Neutrophil (primary cell): ENCODE results near the gene SCN8A.

ENCODE experiments used
- H3K27ac ChIP-seq: fragments of 200-600 bp; sonication (generic); 2 replicates; pipeline ENCODE4 v1.5.1; 2016; ENCODE audit warnings: mild to moderate bottlenecking, moderate library complexity
- H3K27me3 ChIP-seq: fragments of 200-600 bp; sonication (generic); 2 replicates; pipeline ENCODE4 v1.6.0; 2016; ENCODE audit warnings: mild to moderate bottlenecking
- H3K36me3 ChIP-seq: fragments of 200-600 bp; sonication (generic); 2 replicates; pipeline ENCODE4 v1.5.1; 2017
- H3K4me1 ChIP-seq, 2 experiments: fragments of 200-600 bp in 1 of 2; sonication (generic) in 1 of 2; 1 replicate in 1 of 2; 2 replicates in 1 of 2; pipeline versions ENCODE4 v1.5.1 to v1.6.1; 2013 to 2016; ENCODE audit warnings: low read depth in 1 of 2, low read length in 1 of 2, mild to moderate bottlenecking in 1 of 2, moderate library complexity in 1 of 2; ENCODE audit not compliant: control insufficient read depth in 1 of 2, insufficient read depth in 1 of 2
- H3K4me3 ChIP-seq, 2 experiments: fragments of 200-600 bp in 1 of 2; sonication (generic) in 1 of 2; 1 replicate in 1 of 2; 2 replicates in 1 of 2; pipeline ENCODE4 v1.5.1; 2013 to 2016; ENCODE audit warnings: low read depth in 1 of 2, low read length in 1 of 2, mild to moderate bottlenecking in 1 of 2, moderate library complexity in 1 of 2
- H3K9me3 ChIP-seq: fragments of 200-600 bp; sonication (generic); 2 replicates; pipeline ENCODE4 v1.5.1; 2016
- TF ChIP-seq, protein P1 (sequence below): fragments of 200-600 bp; sonication (generic); IDR thresholded peaks from 2 replicates; pipeline ENCODE4 v1.5.1; 2016; ENCODE audit warnings: antibody characterized with exemption

Gene SCN8A

DNA sequence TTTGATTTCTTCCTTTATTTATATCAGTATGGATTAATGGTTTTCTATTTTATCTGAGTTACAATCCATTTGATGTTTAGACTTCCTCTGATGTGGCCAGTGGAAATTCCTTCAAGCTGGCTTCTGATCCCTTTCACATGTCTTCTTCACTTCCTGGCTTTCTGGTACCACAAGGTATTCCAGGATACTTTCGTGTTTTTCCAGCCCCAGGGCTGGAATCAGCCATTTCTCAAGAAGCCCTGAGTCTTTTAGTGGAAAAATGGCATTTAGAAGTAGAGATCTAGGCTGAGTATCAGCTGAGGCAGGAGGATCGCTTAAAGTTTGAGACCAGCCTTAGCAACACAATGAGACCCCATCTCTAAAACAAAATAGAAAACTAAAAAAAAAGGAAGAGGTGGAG, 164.2 kb downstream of the SCN8A start:
- H3K27ac ChIP-seq = no peak overlapping the region

DNA sequence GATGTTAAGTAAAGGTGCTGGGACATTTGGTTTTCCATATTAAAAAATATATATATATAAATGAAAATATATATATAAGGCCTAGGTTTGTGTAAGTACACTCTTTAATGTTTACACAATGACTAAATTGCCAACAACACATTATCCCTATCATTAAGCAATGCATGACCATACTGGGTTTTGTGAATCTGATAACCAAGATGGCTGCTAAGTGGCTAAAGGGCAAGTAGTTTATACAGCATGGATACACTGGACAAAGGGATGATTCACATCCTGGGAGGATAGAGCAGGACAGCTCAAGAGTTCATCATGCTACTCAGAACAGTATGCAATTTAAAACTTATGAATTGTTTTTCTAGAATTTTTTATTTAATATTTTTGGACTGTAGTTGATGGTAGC, 168.1 kb downstream of the SCN8A start:
- Histone ChIP-seq H3K27me3 (no peaks in the 10 kb centered on the region), H3K36me3 (peaks cover 17% of the 10 kb centered on the region), H3K27ac (no peak overlapping the region), H3K9me3 (no peaks in the 10 kb centered on the region), H3K4me1 (no peaks in the 10 kb centered on the region), H3K4me3 (no peak overlapping the region)
- TF ChIP-seq, protein P1, sequence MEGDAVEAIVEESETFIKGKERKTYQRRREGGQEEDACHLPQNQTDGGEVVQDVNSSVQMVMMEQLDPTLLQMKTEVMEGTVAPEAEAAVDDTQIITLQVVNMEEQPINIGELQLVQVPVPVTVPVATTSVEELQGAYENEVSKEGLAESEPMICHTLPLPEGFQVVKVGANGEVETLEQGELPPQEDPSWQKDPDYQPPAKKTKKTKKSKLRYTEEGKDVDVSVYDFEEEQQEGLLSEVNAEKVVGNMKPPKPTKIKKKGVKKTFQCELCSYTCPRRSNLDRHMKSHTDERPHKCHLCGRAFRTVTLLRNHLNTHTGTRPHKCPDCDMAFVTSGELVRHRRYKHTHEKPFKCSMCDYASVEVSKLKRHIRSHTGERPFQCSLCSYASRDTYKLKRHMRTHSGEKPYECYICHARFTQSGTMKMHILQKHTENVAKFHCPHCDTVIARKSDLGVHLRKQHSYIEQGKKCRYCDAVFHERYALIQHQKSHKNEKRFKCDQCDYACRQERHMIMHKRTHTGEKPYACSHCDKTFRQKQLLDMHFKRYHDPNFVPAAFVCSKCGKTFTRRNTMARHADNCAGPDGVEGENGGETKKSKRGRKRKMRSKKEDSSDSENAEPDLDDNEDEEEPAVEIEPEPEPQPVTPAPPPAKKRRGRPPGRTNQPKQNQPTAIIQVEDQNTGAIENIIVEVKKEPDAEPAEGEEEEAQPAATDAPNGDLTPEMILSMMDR = no peak

More for the DNA sequence above, 164.2 kb downstream of the SCN8A start:
- peaks cover 20% of the 10 kb centered on the region for H3K36me3 ChIP-seq
- H3K4me3 ChIP-seq = no peak overlapping the region
- no peaks in the 10 kb centered on the region for H3K27me3 ChIP-seq
- H3K4me1 ChIP-seq = no peaks in the 10 kb centered on the region
- no peaks in the 10 kb centered on the region for H3K9me3 ChIP-seq
- TF ChIP-seq, protein P1 = no peak

- Histone ChIP-seq H3K4me3 (no peak overlapping the region), H3K4me1 (no peaks in the 10 kb centered on the region)
Measured at GRCh38 chr12:51759695-51760094, 168.7 kb downstream of the SCN8A start.

GRCh38 chr12:51760231-51760630, 169.2 kb downstream of the SCN8A start:
- Histone ChIP-seq H3K27ac (no peak overlapping the region), H3K4me3 (no peak overlapping the region), H3K36me3 (peaks cover 17% of the 10 kb centered on the region), H3K4me1 (no peaks in the 10 kb centered on the region), H3K27me3 (no peaks in the 10 kb centered on the region), H3K9me3 (no peaks in the 10 kb centered on the region)
- TF ChIP-seq, protein P1 = no peak

More at GRCh38 chr12:51759695-51760094, 168.7 kb downstream of the SCN8A start:
- Histone ChIP-seq H3K27ac (no peak overlapping the region), H3K36me3 (peaks cover 17% of the 10 kb centered on the region), H3K27me3 (no peaks in the 10 kb centered on the region), H3K9me3 (no peaks in the 10 kb centered on the region)
- TF ChIP-seq, protein P1 = no peak

GRCh38 chr12:51763743-51764142, 172.7 kb downstream of the SCN8A start:
- TF ChIP-seq, protein P1 = no peak
- no peak overlapping the region for H3K27ac ChIP-seq
- H3K36me3 ChIP-seq = peaks cover 17% of the 10 kb centered on the region
- no peaks in the 10 kb centered on the region for H3K9me3 ChIP-seq
- H3K4me3 ChIP-seq = no peak overlapping the region
- H3K4me1 ChIP-seq = no peaks in the 10 kb centered on the region
- H3K27me3 ChIP-seq = no peaks in the 10 kb centered on the region
